Ammon's horn (tissue), 1 donor: Measurements from ENCODE around the gene RAB32.

Source experiments
- DNase-seq: peaks from one replicate; pipeline ENCODE4 v3.0.0-alpha.2; 2016; ENCODE audit warnings: low spot score

Gene RAB32

DNA sequence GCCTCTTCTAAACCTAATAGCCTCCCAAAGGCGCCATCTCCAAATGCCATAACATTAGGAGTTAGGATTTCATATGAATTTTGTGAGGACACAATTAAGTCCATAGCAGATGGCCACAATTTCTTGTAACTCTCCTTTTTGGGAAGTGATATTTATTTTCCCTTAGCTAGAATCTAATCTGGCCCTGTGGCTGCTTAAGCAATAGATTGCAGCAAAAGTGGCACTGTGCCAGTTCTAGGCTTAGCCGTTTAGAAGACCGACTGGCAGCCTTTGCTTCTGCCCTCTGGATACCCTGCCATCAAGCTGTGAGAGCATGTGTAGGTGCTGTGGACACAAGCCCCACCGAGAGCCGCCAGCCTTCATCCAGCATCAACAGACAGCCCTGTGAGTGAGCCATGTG, 39.2 kb downstream of the RAB32 start:
- peak; percentile 79 for DNase-seq

DNA sequence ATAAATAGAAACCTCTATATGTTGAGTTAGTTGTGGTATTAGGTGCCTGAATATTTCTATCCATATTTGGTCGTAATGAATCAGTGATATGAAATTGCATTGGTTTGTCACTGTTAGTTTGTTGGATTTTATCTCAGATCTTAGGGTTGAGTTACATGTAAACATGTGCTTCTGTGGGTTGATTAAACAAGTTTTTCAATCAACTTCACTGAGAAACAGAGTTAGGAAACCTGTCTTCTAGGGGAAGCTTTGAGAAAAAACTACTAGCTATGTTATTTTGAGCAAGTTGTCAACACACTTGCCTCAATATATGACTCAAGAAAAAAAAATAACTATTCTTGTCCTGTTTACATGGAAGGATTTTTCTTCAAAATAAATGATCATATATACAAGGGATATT, 40.3 kb downstream of the RAB32 start:
- DNase-seq: no peak

DNA sequence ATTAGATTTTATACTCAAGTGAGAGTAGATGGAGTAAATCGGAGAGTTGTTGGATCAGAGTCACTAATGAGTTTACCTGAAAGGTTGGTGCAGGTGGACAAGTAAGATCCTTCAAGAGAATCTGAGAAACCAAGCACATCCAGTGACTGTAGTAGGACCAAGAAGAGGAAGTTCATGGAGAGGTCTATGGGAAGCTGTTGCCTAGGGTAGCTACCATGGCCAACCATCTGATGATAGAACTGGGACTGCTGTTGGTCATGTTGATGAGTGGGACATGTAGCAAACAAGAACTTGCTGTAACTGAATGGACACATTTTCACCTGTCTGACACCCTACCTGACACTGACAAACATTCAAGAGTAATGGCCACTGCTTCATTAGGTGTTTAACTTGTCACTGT, 43.8 kb downstream of the RAB32 start:
- no peak for DNase-seq

DNA sequence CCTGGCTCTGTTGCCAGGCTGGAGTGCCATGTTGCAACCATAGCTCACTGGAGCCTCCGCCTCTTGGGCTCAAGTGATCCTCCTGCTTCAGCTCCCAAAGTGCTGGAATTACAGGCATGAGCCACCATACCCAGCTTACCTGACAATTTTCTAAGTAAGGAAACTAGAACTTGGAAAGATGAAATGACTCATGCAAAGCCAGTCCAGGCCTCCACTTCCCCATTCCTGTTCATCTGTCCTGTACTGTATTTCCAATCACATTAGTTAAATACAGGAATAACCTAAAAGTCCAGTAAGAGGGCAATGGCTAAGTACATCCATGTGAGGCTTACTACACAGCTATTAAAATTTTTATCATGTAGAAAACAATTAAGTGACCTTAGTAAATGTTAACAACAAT, 46.9 kb downstream of the RAB32 start:
- DNase-seq: no peak

DNA sequence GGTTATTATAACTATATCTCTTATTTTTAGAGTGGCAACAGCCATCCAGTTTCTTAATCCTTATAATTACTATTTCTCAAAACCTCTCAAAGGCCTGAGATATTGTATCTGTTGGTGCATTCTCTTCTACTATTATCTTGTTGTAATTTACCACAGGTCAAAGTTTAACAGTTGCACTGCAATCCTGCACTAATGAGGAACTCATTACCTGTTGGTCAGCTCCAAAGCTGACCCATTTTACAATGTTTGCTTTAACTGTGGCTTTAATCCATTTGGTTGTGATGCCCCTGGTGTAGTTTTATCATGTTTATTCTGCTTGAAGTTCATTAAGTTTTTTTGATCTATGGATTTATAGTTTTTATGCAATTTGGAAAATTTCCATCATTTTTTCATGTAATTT, 48.8 kb downstream of the RAB32 start:
- no peak for DNase-seq

DNA sequence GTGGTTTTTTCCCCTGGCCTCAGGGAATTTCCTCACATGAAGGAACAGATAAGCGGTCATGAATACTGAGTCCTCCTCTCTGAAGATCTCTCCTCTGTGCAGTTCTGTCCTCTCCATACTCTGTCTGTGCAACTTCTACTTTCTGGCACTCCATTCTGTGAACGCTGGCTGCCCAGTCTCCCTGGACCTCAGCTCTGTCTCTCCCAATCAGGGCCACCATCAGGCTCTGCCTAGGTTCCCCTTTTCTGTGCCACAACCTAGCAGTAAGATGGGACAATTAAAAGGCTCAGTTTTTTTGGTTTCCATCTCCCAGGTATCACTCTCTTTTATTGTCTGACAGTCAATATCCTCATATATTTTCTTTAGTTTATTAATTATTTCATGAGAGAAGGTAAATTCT, 50.4 kb downstream of the RAB32 start:
- peak; percentile 51 for DNase-seq

DNA sequence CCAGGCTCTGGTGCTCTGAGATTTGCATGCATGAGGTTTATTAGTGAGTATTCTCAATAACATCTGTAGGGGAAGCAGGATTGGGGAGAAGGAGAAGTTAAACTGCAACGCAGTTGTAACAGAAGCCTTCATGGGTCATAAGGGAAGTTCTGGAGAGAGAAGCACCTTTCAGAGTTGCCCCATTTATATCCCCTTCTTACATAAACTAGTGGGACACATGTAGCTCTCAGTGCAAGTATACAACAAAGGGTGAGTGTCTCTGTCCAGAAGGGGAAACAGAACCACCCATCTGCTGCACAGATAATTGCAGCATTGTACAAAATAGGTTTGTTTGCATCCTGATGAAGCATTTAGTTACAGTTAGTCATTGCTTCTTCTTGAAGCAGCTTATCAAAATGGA, 50.9 kb downstream of the RAB32 start:
- peak; percentile 53 for DNase-seq

DNA sequence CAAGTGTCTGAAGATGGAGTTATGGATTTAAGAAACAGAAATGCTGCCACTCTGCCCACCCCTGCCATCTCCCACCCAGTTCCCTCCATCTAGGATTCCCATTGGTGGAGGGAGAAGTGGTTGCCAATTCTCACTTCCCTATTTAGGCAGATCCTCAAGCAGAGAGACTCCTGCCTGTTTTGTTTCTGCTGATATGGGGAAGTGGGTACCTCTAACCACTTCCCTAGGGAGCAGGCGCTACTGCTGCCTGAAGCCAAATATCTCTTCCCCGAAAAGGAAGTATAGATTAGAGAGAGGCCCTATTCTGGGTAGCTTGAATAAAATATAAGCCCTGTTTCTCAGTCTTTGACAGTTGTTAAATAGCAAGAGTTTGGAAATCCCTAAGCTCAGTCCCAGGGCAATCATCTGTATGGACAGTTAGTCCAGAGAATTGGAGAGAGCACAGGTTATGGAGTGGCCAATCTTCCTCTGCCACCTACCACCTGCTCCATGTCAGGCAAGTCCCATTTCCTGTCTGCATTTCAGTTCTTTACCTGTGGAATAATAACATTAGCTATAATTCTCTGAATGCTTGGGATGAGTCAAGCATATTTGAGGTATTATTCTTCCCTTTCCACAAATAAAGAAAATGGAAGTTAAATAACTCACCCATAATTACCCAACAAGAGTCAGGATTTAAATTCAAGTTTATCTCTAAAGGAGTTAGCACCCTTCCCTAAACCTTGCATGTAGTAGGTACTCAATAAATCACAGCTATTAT, 52.5 kb downstream of the RAB32 start:
- DNase-seq: peak; percentile 71

DNA sequence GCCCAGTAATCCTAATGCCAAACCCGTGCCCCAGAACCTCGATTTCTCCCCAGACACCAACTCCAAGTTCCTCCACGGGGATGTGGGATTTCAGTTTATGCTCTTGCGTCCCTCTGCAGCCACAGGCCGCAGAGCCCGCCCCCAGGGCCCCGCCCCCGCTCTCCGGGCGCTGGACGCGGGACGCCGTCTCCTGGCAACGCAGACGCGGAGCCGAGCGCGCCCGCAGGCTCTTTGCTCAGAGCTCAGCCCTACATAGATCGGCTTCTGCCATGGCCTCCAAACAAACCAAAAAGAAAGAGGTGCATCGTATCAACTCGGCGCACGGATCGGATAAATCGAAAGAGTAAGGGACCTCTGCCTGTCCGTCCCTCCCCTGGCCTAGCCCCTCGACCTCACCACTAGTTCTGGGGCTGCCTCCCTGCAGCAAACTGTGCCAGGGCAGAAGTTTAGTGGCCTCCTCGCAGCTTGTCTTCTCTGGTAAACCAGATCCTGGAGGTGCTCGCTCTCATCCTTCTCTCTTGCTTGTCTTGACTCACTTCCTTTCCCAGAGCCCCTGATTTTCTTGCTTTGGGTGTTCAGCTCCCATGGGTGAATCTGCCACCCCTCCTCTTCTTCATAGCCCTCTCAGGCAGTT, 55.3 kb downstream of the RAB32 start, which contains the start of gene ADGB:
ADGB (plus strand) TSS at position 201 of the 634 bp plus-strand sequence; CDS start at position 270, 69 bp downstream.
- peak; percentile 47 for DNase-seq

DNA sequence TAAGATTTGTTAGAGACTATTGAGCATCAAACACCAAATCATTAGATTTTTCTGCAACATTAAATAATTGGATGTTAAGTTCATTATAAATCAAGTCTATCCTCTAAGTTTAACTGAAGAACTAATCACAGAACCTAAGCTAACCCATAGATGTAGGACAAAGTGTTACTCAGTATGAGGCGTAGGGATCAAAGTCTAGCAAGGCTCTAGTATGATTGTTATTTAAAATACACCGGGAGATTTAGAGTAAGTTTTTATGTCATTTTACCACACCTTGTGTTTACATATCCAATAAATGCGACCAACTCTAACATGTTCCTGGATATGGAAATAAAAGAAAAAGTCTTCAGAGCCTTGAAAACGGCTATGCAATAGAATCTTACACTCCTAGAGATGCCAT, 57.7 kb downstream of the RAB32 start:
- no peak for DNase-seq

DNA sequence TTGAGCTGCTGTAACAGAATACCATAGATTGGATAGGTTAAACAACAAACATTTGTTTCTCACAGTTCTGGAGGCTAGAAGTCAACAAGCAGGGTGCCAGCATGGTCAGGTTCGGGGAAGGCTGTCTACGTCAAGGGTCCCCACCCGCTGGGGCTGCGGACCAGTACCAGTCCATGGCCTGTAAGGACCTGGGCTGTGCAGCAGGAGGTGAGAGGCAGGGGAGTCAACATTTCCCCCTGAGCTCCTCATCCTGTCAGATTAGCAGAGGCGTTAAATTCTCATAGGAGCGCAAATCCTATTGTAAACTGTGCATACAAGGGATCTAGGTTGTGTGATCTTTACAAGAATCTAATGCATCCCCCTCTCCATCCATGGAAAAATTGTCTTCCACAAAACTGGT, 58.9 kb downstream of the RAB32 start:
- no peak for DNase-seq
